SK-N-SH (cell line): ENCODE results near the gene CIAO2B. TPM values are rescaled to one million over a fixed set of nuclear protein-coding genes. Genes with fewer than 3 reads are reported as not detected.

ENCODE experiments used
- CTCF ChIA-PET: fragments of 300-600, 350-600 bp; formaldehyde crosslinking; extraction: SDS; loops from one replicate; lab custom pipeline; 2021; lab: Yijun Ruan, JAX
- POLR2A ChIA-PET: fragments of 350-600 bp; sonication (Branson Sonifier 250); formaldehyde crosslinking; extraction: SDS; loops from one replicate; lab custom pipeline; 2020; ENCODE audit warnings: antibody characterized with exemption, inconsistent platforms; lab: Yijun Ruan, JAX
- DNase-seq: peaks from one replicate; pipeline ENCODE4 v3.0.0; 2012
- H2AFZ ChIP-seq: fragments of 200-600 bp; sonication (generic); 2 replicates; pipeline ENCODE4 v1.8.1; 2016; ENCODE audit warnings: antibody characterized with exemption, mild to moderate bottlenecking, low read depth
- H3F3A ChIP-seq: fragments of 200-600 bp; sonication (generic); replicated peaks from 2 replicates; pipeline ENCODE3; 2016; ENCODE audit warnings: antibody characterized with exemption, mild to moderate bottlenecking; ENCODE audit not compliant: insufficient read depth
- H3K27ac ChIP-seq, 2 experiments: fragments of 200-500 bp in 1 of 2; fragments of 200-600 bp in 1 of 2; sonication (Bioruptor generic) in 1 of 2; sonication (generic), shearing (Covaris generic) in 1 of 2; 2 replicates each; pipeline versions ENCODE4 v1.5.1 to v1.6.1; 2014 to 2016; ENCODE audit warnings: low read depth in 2 of 2, inconsistent platforms in 1 of 2, low read length in 1 of 2, mild to moderate bottlenecking in 1 of 2, mixed read lengths in 1 of 2
- H3K27me3 ChIP-seq: fragments of 200-600 bp; sonication (generic), shearing (Covaris generic); 2 replicates; pipeline ENCODE4 v1.6.1; 2016; ENCODE audit warnings: mixed run types; ENCODE audit not compliant: insufficient read depth
- H3K36me3 ChIP-seq, 2 experiments: fragments of 200-500 bp in 1 of 2; fragments of 200-600 bp in 1 of 2; sonication (Bioruptor generic) in 1 of 2; sonication (generic) in 1 of 2; replicated peaks in 1 of 2; 2 replicates each; pipeline versions ENCODE3 to v1.5.1; 2014 to 2016; ENCODE audit warnings: low read length in 1 of 2, mild to moderate bottlenecking in 1 of 2; ENCODE audit not compliant: insufficient read depth in 2 of 2, control insufficient read depth in 1 of 2
- H3K4me1 ChIP-seq, 2 experiments: fragments of 200-500 bp in 1 of 2; fragments of 200-600 bp in 1 of 2; sonication (Bioruptor generic) in 1 of 2; sonication (generic), shearing (Covaris generic) in 1 of 2; 2 replicates each; pipeline versions ENCODE4 v1.5.1 to v1.6.1; 2014 to 2016; ENCODE audit warnings: low read depth in 1 of 2, low read length in 1 of 2, mixed run types in 1 of 2; ENCODE audit not compliant: insufficient read depth in 2 of 2, control insufficient read depth in 1 of 2
- H3K4me2 ChIP-seq: fragments of 200-600 bp; sonication (generic), shearing (Covaris generic); 2 replicates; pipeline ENCODE4 v1.6.1; 2017; ENCODE audit warnings: mixed run types
- H3K4me3 ChIP-seq, 2 experiments: fragments of 200-500 bp in 1 of 2; fragments of 200-600 bp in 1 of 2; sonication (Bioruptor generic) in 1 of 2; sonication (generic), shearing (Covaris generic) in 1 of 2; 2 replicates each; pipeline versions ENCODE4 v1.5.1 to v1.8.1; 2014 to 2016; ENCODE audit warnings: low read depth in 2 of 2, inconsistent platforms in 1 of 2, low read length in 1 of 2, mild to moderate bottlenecking in 1 of 2, mixed read lengths in 1 of 2, moderate library complexity in 1 of 2
- H3K79me2 ChIP-seq: fragments of 200-600 bp; sonication (generic); 2 replicates; pipeline ENCODE4 v1.8.1; 2017; ENCODE audit warnings: mild to moderate bottlenecking; ENCODE audit not compliant: insufficient read depth
- H3K9ac ChIP-seq: fragments of 200-600 bp; sonication (generic); 2 replicates; pipeline ENCODE4 v1.6.1; 2017; ENCODE audit warnings: mixed run types
- H3K9me2 ChIP-seq: fragments of 200-600 bp; sonication (generic); 2 replicates; pipeline ENCODE4 v1.6.1; 2017; ENCODE audit warnings: mixed run types
- H3K9me3 ChIP-seq: fragments of 200-600 bp; sonication (generic); 2 replicates; pipeline ENCODE4 v1.6.1; 2017; ENCODE audit warnings: mixed run types, mild to moderate bottlenecking, moderate library complexity
- H4K20me1 ChIP-seq: fragments of 200-600 bp; sonication (generic); 2 replicates; pipeline ENCODE4 v1.6.1; 2017; ENCODE audit warnings: mild to moderate bottlenecking, mixed run types; ENCODE audit not compliant: insufficient read depth
- ELF1 ChIP-seq: IDR thresholded peaks from 2 replicates; pipeline ENCODE4 v1.4.0; 2012
- EP300 ChIP-seq, 2 experiments: IDR thresholded peaks; 2 replicates each; pipeline versions ENCODE4 v1.4.0 to v1.6.1; 2012; ENCODE audit warnings: borderline replicate concordance in 1 of 2, low read depth in 1 of 2, low read length in 1 of 2
- FOXM1 ChIP-seq: IDR thresholded peaks from 2 replicates; pipeline ENCODE4 v1.4.0; 2012; ENCODE audit warnings: low read depth, mild to moderate bottlenecking
- MAX ChIP-seq: IDR thresholded peaks from 2 replicates; pipeline ENCODE4 v1.4.0; 2012; ENCODE audit warnings: low read depth
- POLR2AphosphoS5 ChIP-seq: IDR thresholded peaks from 2 replicates; pipeline ENCODE4 v1.6.1; 2012; ENCODE audit warnings: low read depth, low read length
- RAD21 ChIP-seq: IDR thresholded peaks from 2 replicates; pipeline ENCODE4 v1.6.1; 2012; ENCODE audit warnings: mild to moderate bottlenecking, low read length
- RFX5 ChIP-seq: IDR thresholded peaks from 2 replicates; pipeline ENCODE4 v1.6.1; 2012; ENCODE audit warnings: mild to moderate bottlenecking, improper control_type of control experiment, low read length
- SMC3 ChIP-seq: IDR thresholded peaks from 2 replicates; pipeline ENCODE4 v1.6.1; 2012; ENCODE audit warnings: low read depth, low read length, improper control_type of control experiment
- TEAD4 ChIP-seq: IDR thresholded peaks from 2 replicates; pipeline ENCODE4 v1.4.0; 2012; ENCODE audit warnings: mild to moderate bottlenecking, borderline replicate concordance; ENCODE audit not compliant: insufficient read depth
- USF2 ChIP-seq: fragments of 150-350 bp; IDR thresholded peaks from 2 replicates; pipeline ENCODE4 v1.6.1; 2017; ENCODE audit warnings: antibody characterized with exemption, low read length, low read depth, borderline replicate concordance
- WGBS: methylation state at CpG from one replicate; pipeline ENCODE4 v1.1.6; 2017; ENCODE audit warnings: low lambda C conversion rate; 5-methylcytosine and 5-hydroxymethylcytosine counted together
- polyA plus RNA-seq, 3 experiments: library from polyadenylated mRNA; depleted of rRNA; stranded (reverse); fragments of >200 nt; gene quantifications; 2 replicates each; pipeline ENCODE4 v1.2.3, GENCODE V29; 2012
- TF ChIP-seq, protein P1 (sequence below): fragments of 200-600 bp; sonication (generic); IDR thresholded peaks from 2 replicates; pipeline ENCODE4 v1.6.1; 2017; ENCODE audit warnings: antibody characterized with exemption, mild to moderate bottlenecking, moderate library complexity
- TF ChIP-seq, protein P2 (sequence below): IDR thresholded peaks from 2 replicates; pipeline ENCODE4 v1.6.1; 2012; ENCODE audit warnings: mild to moderate bottlenecking, low read depth, low read length, moderate library complexity

CIAO2B gene
- polyA plus RNA-seq, 1 of the 3 experiments (the other 2 are of a cell fraction), result 665 TPM

GRCh38 chr16:66944054-66944441 lies 9.8 kb upstream of the CIAO2B start:
- no peaks in the 10 kb centered on the region for H4K20me1 ChIP-seq
- H3K79me2 ChIP-seq, result no peaks in the 10 kb centered on the region
- no peaks in the 10 kb centered on the region for H3K9me2 ChIP-seq
- ChIA-PET POLR2A (no interaction called here), CTCF (interaction anchor here (0.6 to 3.9 kb wide), 10 partner anchors 9 to 211 kb away, joined by 3 to 20 read pairs (median 3); partner anchors contain the start of gene CES3)
- peaks cover 9% of the 10 kb centered on the region for H3F3A ChIP-seq
- 82% methylated on average over 4 of the region's 5 CpGs for WGBS
- H3K27ac ChIP-seq, result no peak overlapping the region
- DNase-seq, result no peak
- H3K4me3 ChIP-seq, result no peak overlapping the region
- H3K9ac ChIP-seq, result no peak overlapping the region
- peaks cover 14 to 43% of the 10 kb centered on the region in 2 experiments for H3K36me3 ChIP-seq
- peaks cover 0 to 8% of the 10 kb centered on the region in 2 experiments; a peak in 1 of 4 replicates for H3K4me1 ChIP-seq
- no peak overlapping the region for H3K4me2 ChIP-seq
- H2AFZ ChIP-seq, result no peak overlapping the region
- TF ChIP-seq, protein P1, sequence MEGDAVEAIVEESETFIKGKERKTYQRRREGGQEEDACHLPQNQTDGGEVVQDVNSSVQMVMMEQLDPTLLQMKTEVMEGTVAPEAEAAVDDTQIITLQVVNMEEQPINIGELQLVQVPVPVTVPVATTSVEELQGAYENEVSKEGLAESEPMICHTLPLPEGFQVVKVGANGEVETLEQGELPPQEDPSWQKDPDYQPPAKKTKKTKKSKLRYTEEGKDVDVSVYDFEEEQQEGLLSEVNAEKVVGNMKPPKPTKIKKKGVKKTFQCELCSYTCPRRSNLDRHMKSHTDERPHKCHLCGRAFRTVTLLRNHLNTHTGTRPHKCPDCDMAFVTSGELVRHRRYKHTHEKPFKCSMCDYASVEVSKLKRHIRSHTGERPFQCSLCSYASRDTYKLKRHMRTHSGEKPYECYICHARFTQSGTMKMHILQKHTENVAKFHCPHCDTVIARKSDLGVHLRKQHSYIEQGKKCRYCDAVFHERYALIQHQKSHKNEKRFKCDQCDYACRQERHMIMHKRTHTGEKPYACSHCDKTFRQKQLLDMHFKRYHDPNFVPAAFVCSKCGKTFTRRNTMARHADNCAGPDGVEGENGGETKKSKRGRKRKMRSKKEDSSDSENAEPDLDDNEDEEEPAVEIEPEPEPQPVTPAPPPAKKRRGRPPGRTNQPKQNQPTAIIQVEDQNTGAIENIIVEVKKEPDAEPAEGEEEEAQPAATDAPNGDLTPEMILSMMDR, result no peak
- TF ChIP-seq SMC3, result no peak
- no peak for TF ChIP-seq ELF1
- TF ChIP-seq USF2, result no peak
- no peak for TF ChIP-seq POLR2AphosphoS5
- TF ChIP-seq TEAD4, result no peak
- TF ChIP-seq FOXM1, result no peak
- TF ChIP-seq EP300 (IDR thresholded peaks at IDR 0.05; ENCODE audit: borderline replicate concordance in 1 of 2, low read depth in 1 of 2, low read length in 1 of 2), result no peak
- no peak for TF ChIP-seq RAD21
- TF ChIP-seq, protein P2, sequence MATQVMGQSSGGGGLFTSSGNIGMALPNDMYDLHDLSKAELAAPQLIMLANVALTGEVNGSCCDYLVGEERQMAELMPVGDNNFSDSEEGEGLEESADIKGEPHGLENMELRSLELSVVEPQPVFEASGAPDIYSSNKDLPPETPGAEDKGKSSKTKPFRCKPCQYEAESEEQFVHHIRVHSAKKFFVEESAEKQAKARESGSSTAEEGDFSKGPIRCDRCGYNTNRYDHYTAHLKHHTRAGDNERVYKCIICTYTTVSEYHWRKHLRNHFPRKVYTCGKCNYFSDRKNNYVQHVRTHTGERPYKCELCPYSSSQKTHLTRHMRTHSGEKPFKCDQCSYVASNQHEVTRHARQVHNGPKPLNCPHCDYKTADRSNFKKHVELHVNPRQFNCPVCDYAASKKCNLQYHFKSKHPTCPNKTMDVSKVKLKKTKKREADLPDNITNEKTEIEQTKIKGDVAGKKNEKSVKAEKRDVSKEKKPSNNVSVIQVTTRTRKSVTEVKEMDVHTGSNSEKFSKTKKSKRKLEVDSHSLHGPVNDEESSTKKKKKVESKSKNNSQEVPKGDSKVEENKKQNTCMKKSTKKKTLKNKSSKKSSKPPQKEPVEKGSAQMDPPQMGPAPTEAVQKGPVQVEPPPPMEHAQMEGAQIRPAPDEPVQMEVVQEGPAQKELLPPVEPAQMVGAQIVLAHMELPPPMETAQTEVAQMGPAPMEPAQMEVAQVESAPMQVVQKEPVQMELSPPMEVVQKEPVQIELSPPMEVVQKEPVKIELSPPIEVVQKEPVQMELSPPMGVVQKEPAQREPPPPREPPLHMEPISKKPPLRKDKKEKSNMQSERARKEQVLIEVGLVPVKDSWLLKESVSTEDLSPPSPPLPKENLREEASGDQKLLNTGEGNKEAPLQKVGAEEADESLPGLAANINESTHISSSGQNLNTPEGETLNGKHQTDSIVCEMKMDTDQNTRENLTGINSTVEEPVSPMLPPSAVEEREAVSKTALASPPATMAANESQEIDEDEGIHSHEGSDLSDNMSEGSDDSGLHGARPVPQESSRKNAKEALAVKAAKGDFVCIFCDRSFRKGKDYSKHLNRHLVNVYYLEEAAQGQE, result no peak
- TF ChIP-seq MAX, result no peak
- TF ChIP-seq RFX5, result no peak
- TF ChIP-seq, all 33 proteins: peak for 0
- H3K27me3 ChIP-seq, result no peaks in the 10 kb centered on the region
- H3K9me3 ChIP-seq, result no peaks in the 10 kb centered on the region
